B cell (primary cell): ENCODE data around the gene ADSS2. TPM values are rescaled to one million over a fixed set of nuclear protein-coding genes. Genes with fewer than 3 reads are reported as not detected.
"Not testable (repeated sequence)": the region's sequence is repeated elsewhere in the genome, so short reads cannot be mapped to it uniquely, and the experiment has no call there.

Source experiments
- ATAC-seq: fragments of 200-7000 bp; cut with Tn5 transposase; one replicate; pipeline ENCODE4 v1.10.0; 2021; ENCODE audit warnings: low read depth, mild to moderate bottlenecking, moderate number of reproducible peaks, moderate library complexity
- CTCF ChIA-PET: fragments of 350-600 bp; sonication (Branson Sonifier 250); formaldehyde crosslinking; loops from one replicate; lab custom pipeline; 2021; ENCODE audit warnings: antibody characterized with exemption, inconsistent platforms; lab: Charles Lee
- POLR2A ChIA-PET: fragments of 350-600 bp; sonication (Branson Sonifier 250); formaldehyde crosslinking; loops from one replicate; lab custom pipeline; 2021; ENCODE audit warnings: antibody characterized with exemption; lab: Charles Lee
- DNase-seq: peaks from one replicate; pipeline ENCODE4 v3.0.0; 2013
- H2AFZ ChIP-seq: 2 replicates; pipeline ENCODE4 v1.6.1; 2012; ENCODE audit warnings: mild to moderate bottlenecking, low read depth, low read length; ENCODE audit not compliant: insufficient read depth, poor library complexity, severe bottlenecking
- H3K27ac ChIP-seq, 2 donors: 1 replicate in 1 of 2; 2 replicates in 1 of 2; pipeline ENCODE4 v1.5.1; 2012 to 2013; ENCODE audit warnings: low read length in 2 of 2, mild to moderate bottlenecking in 2 of 2, moderate library complexity in 1 of 2
- H3K27me3 ChIP-seq, 4 experiments: fragments of 200-600 bp in 1 of 4; sonication (generic) in 1 of 4; replicated peaks in 1 of 4; 1 replicate in 2 of 4; 2 replicates in 2 of 4; pipeline versions ENCODE4 v1.6.1 to v1.7.0; 2013 to 2016; ENCODE audit warnings: low read length in 3 of 4, mild to moderate bottlenecking in 2 of 4, mixed read lengths in 1 of 4, moderate library complexity in 1 of 4; ENCODE audit not compliant: insufficient read depth in 4 of 4, control insufficient read depth in 3 of 4; ENCODE audit errors: control extremely low read depth in 1 of 4
- H3K36me3 ChIP-seq, 2 experiments: replicated peaks in 1 of 2; 1 replicate in 1 of 2; 2 replicates in 1 of 2; pipeline versions ENCODE4 v1.6.1 to v1.7.1; 2013; ENCODE audit warnings: low read length in 1 of 2; ENCODE audit not compliant: insufficient read depth in 2 of 2, control insufficient read depth in 1 of 2; ENCODE audit errors: control extremely low read depth in 1 of 2, extremely low read depth in 1 of 2
- H3K4me1 ChIP-seq, 2 donors: fragments of 200-600 bp in 1 of 2; sonication (generic) in 1 of 2; 1 replicate in 1 of 2; 2 replicates in 1 of 2; pipeline versions ENCODE4 v1.5.1 to v1.6.1; 2013 to 2017; ENCODE audit warnings: low read length in 2 of 2; ENCODE audit not compliant: control insufficient read depth in 2 of 2, insufficient read depth in 2 of 2
- H3K4me2 ChIP-seq: replicated peaks from 2 replicates; pipeline ENCODE3; 2012; ENCODE audit warnings: mild to moderate bottlenecking, low read depth, low read length; ENCODE audit not compliant: poor library complexity, severe bottlenecking
- H3K4me3 ChIP-seq, 5 experiments: fragments of 200-600 bp in 1 of 5; sonication (generic) in 1 of 5; 1 replicate in 3 of 5; 2 replicates in 2 of 5; pipeline versions ENCODE4 v1.5.1 to v1.7.0; 2011 to 2016; ENCODE audit warnings: low read length in 4 of 5, mild to moderate bottlenecking in 4 of 5, low read depth in 2 of 5, control low read depth in 1 of 5, moderate library complexity in 1 of 5; ENCODE audit not compliant: insufficient read depth in 1 of 5; ENCODE audit errors: control extremely low read depth in 1 of 5, extremely low read depth in 1 of 5
- H3K79me2 ChIP-seq: fragments of 200-600 bp; sonication (generic); one replicate; pipeline ENCODE4 v1.6.0; 2016; ENCODE audit warnings: low read length; ENCODE audit not compliant: control insufficient read depth, insufficient read depth
- H3K9ac ChIP-seq: fragments of 200-600 bp; sonication (generic); 2 replicates; pipeline ENCODE4 v1.6.1; 2017; ENCODE audit warnings: mild to moderate bottlenecking, low read length, moderate library complexity
- H3K9me3 ChIP-seq, 3 donors: one replicate each; pipeline versions ENCODE4 v1.6.1 to v1.7.1; 2013; ENCODE audit warnings: low read length in 2 of 3; ENCODE audit not compliant: control insufficient read depth in 2 of 3, insufficient read depth in 1 of 3; ENCODE audit errors: control extremely low read depth in 1 of 3
- H4K20me1 ChIP-seq: 2 replicates; pipeline ENCODE4 v1.6.0; 2012; ENCODE audit warnings: mild to moderate bottlenecking, low read length; ENCODE audit not compliant: insufficient read depth, control insufficient read depth, poor library complexity, severe bottlenecking
- H3K27ac Mint-ChIP-seq: one replicate; pipeline ENCODE4 v1.8.0; 2021; ENCODE audit warnings: mixed read lengths
- H3K27me3 Mint-ChIP-seq: one replicate; pipeline ENCODE4 v1.8.0; 2021; ENCODE audit warnings: mixed read lengths
- H3K4me1 Mint-ChIP-seq: one replicate; pipeline ENCODE4 v1.8.0; 2021; ENCODE audit warnings: mixed read lengths
- H3K4me3 Mint-ChIP-seq: one replicate; pipeline ENCODE4 v1.8.0; 2021; ENCODE audit warnings: mixed read lengths
- H3K9me3 Mint-ChIP-seq: one replicate; pipeline ENCODE4 v1.8.0; 2022; ENCODE audit warnings: mixed read lengths; ENCODE audit not compliant: insufficient read depth
- CTCF ChIP-seq: fragments of 200-600 bp; IDR thresholded peaks from one replicate; pipeline ENCODE4 v1.8.0; 2022; ENCODE audit warnings: antibody characterized with exemption, mild to moderate bottlenecking
- EZH2 ChIP-seq: IDR thresholded peaks from 2 replicates; pipeline ENCODE4 v1.6.1; 2012; ENCODE audit warnings: borderline replicate concordance, low read depth, mild to moderate bottlenecking, moderate library complexity, low read length; ENCODE audit not compliant: insufficient read depth, poor library complexity, severe bottlenecking
- WGBS: methylation state at CpG from one replicate; pipeline ENCODE4 v1.1.5; 2013; ENCODE audit warnings: missing lambda C conversion rate; ENCODE audit not compliant: insufficient coverage; 5-methylcytosine and 5-hydroxymethylcytosine counted together
- intact Hi-C: fragments of 100-400 bp; cut with micrococcal nuclease; formaldehyde crosslinking; loops from one replicate; pipeline ENCODE4 v1.10.0; 2022
- polyA plus RNA-seq: library from polyadenylated mRNA; depleted of rRNA; stranded (reverse); fragments of >200 nt; gene quantifications from 2 replicates; pipeline ENCODE4 v1.2.3, GENCODE V29; 2012
- total RNA-seq, 2 donors: library from RNA; stranded (reverse); fragments of 120-200 nt in 1 of 2; gene quantifications; 1 replicate in 1 of 2; 2 replicates in 1 of 2; pipeline versions ENCODE4 v1.2.3 to v1.2.4, GENCODE V29; 2013 to 2022

The ADSS2 gene
- total and polyA plus RNA-seq, 2 donors (not counting 1 experiment from before 2014, with no cell fraction given) = 13.0 to 48.4 TPM

GRCh38 chr1:244367399-244368114 is 84.2 kb downstream of the ADSS2 start:
- Mint-ChIP-seq H3K4me1 (no peaks in the 10 kb centered on the region), H3K27ac (no peak overlapping the region), H3K27me3 (no peaks in the 10 kb centered on the region), H3K9me3 (peaks cover 4% of the 10 kb centered on the region), H3K4me3 (no peak overlapping the region)
- Histone ChIP-seq H3K4me2 (no peak overlapping the region), H2AFZ (no peak overlapping the region), H3K4me3 (no peak overlapping the region), H3K27ac (no peak overlapping the region), H3K79me2 (no peaks in the 10 kb centered on the region), H3K9ac (no peak overlapping the region), H3K27me3 (no peaks in the 10 kb centered on the region), H3K9me3 (peaks cover 0 to 18% (median 6%) of the 10 kb centered on the region in 3 donors), H3K36me3 (no peaks in the 10 kb centered on the region), H4K20me1 (no peaks in the 10 kb centered on the region), H3K4me1 (no peaks in the 10 kb centered on the region)
- ChIA-PET POLR2A (no interaction called here), CTCF (no interaction called here)
- DNase-seq = no peak
- WGBS = 91% methylated on average over 15 of the region's 18 CpGs
- ATAC-seq = no peak
- intact Hi-C loops = no loop called here
- no peak for TF ChIP-seq CTCF
- TF ChIP-seq EZH2 = no peak

DNA sequence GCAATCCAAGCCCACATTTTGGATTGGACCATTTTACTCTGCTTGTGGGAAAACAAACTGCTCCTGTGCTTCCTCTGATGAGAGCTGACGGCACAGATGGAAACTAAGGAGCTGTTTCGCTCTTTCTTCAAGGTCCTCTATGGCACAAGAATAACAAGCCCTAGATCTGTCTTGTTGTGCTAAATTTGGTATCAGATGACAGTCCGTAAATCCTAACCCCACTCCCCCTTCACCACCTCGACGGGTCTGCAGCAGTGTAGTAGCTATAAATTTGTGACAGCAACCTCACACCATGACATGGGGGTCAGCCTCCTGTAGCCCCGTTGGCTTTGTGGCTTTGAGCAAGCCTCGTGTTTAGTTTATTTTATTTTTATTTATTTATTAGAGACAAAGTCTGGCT is 85.9 kb downstream of the ADSS2 start:
- no peaks in the 10 kb centered on the region for H3K27me3 ChIP-seq
- H3K27me3 Mint-ChIP-seq = no peaks in the 10 kb centered on the region
- TF ChIP-seq CTCF (no peak), EZH2 (no peak)
- no peak for ATAC-seq
- no peaks in the 10 kb centered on the region for H3K4me1 ChIP-seq
- H3K27ac Mint-ChIP-seq = no peak overlapping the region
- H3K4me1 Mint-ChIP-seq = no peaks in the 10 kb centered on the region
- H3K9ac ChIP-seq = no peak overlapping the region
- H3K4me2 ChIP-seq = no peak overlapping the region
- POLR2A ChIA-PET = no interaction called here
- intact Hi-C loops = no loop called here
- no peak for DNase-seq
- WGBS = no CpG with 5 or more reads among the region's 7 CpGs
- H4K20me1 ChIP-seq = no peaks in the 10 kb centered on the region
- no peak overlapping the region for H3K4me3 Mint-ChIP-seq
- peaks cover 0 to 18% (median 6%) of the 10 kb centered on the region in 3 donors for H3K9me3 ChIP-seq
- H3K36me3 ChIP-seq = no peaks in the 10 kb centered on the region
- H2AFZ ChIP-seq = no peak overlapping the region
- H3K27ac ChIP-seq = no peak overlapping the region
- H3K79me2 ChIP-seq = no peaks in the 10 kb centered on the region
- no peak overlapping the region for H3K4me3 ChIP-seq
- CTCF ChIA-PET = no interaction called here
- H3K9me3 Mint-ChIP-seq = peaks cover 4% of the 10 kb centered on the region

DNA sequence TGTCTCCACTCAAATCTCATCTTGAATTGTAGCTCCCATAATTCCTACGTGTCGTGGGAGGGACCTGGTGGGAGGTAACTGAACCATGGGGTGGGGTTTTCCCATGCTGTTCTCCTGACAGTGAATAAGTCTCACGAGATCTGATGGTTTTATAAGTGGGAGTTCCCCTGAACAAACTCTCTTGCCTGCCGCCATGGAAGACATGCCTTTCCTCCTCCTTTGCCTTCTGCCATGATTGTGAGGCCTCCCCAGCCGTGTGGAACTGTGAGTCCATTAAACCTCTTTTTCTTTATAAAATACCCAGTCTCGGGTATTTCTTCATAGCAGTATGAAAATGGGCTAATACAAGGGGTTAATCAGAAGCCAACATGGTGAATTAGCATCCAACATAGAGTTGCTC is 86.4 kb downstream of the ADSS2 start:
- H3K9ac ChIP-seq, DNase-seq, H3K27ac ChIP-seq, CTCF ChIA-PET, H3K27me3 Mint-ChIP-seq, intact Hi-C loops, H3K4me3 ChIP-seq, H4K20me1 ChIP-seq, H3K4me1 Mint-ChIP-seq, H3K27me3 ChIP-seq, ATAC-seq, POLR2A ChIA-PET, H2AFZ ChIP-seq, H3K79me2 ChIP-seq, H3K27ac Mint-ChIP-seq, H3K4me3 Mint-ChIP-seq, H3K4me2 ChIP-seq, H3K4me1 ChIP-seq, H3K36me3 ChIP-seq, H3K9me3 Mint-ChIP-seq: not testable (repeated sequence)
- 80% methylated on average over 2 of the region's 6 CpGs for WGBS
- H3K9me3 ChIP-seq = peaks cover 0 to 18% (median 6%) of the 10 kb centered on the region in 3 donors
